Embryonic facial prominence (tissue), 1 donor: ENCODE data around the gene UBE2D2.

Experiments used
- DNase-seq: peaks from one replicate; pipeline ENCODE4 v3.0.0-alpha.2; 2016; ENCODE audit errors: extremely low spot score

The UBE2D2 gene

DNA sequence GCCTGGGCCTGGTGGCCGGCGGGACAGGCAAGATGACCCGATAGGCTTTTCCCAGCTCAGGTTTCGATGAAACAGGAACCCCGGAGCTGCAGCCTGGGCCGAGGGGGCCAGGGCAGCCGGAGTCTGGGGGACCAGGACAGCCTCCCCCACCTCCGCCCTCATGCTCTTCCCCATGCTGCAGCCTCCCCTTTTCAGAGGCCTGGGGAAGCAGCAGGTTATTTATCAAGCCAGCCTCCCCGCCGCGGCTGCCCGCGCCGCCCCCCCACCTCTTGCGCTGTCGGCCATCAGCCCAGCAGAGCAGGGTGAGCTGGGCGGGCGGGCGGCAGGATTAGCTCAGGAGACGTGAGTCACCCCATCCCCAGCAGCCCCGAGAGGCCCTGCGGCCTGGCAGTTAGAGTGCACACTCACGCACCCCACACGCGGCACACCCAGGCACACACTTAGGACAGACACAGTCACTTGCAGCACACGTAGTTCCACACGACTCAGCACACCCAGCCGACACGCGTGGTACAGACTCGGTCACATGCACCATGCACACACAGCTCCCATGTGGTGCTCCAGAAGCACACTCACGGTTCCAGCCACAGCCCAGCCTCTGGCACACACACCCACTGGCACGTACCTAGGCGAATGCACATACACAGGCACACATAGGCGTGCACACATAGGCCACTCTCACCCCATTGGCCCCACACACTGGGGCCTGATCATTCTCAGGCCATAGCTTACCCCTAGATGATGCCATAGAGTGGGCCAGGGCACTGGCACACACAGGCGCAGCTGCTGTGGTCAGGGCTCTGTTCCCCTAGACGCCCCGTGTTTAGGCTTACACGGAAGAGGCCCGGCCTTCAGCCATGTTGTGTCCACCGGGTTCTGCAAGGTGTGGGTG is 100.0 kb downstream of the UBE2D2 start:
- no peak for DNase-seq

DNA sequence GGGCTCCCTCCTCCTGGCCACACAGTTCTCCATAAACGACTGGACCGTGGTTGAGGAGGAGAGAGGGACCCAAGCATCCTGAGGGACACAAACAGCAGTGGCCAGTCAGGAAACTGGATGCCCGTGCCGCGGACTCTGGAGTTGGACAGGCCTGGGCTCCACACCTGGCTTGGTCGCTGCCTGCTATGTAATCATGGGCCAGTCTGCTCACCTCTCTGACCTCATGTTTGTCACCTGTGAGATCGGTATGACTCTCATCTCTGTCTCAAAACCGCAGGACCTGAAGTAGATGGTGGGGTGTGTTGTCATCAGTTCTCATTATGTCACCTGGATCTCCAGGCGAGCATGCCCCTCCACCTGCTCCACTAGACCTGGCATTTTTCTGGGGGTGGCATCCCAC is 101.5 kb downstream of the UBE2D2 start:
- DNase-seq: no peak

DNA sequence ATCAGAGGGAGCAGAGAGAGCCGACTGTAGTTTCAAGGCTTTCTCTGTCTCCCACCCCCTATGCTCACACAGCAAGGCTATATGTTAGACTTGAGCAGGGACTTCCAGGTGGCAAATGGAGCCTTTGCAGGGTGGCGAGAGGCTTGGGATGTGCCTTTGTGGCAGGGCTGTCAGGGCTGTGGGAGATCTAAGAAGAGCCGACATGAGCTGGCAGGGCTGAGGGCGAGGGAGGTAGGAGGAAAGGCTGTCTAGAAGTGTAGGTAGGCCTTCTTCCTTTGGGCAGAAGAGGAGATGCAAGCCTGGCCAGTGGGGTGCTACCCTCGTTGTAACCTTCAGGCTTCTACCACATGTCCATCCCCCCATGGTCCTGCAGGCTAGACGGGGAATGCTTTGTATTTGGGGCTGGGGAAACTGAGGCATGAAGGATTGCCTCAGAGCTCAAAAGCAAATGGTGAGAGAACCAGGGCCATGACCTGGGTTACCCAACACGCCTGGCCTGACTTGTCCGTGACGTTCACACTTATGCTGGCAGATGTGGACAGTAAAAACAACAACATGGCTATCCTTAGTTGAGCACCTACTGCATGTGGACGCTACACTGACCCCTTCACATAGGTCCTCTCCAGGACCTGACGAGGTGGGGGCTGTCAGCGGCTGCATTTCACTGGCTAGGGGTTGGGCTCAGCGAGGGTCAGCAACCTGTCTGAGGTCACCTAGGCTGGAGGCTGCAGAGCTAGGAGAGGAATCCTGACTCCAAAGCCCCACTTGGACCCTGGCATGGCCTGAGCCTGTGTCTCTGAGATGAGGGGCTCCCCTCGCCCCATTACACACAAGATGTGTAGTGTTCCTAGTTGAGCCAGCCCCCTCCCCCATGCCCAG is 102.3 kb downstream of the UBE2D2 start:
- DNase-seq: no peak

DNA sequence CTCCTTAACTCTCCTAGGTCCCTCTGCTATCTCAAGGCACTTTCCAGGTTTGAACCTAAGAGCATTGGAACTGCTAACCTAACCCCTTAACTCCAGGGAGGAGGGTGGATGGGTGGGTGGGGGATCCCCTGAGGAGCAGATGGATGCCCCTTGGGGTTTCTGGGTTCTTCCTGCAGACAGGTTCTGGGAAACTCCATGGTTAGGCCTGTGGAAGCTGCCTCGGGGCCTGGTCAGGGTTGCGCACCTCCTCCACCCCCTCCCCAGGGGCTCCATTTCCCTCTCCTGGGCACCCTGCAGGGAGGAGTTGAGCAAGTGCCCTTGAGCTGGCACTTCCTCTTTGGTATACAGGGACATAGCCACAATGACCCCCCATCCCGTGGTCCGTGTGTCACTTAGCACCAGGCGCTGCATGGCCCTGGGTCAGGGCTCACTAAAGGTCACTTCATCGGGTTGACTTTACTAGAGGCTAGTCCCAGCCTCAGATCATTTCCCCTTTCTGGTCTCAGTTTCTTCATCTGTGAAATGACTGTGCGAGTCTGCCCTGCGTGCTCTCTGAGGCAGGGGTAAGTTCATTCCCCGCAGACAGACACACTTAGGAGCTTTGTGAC is 103.1 kb downstream of the UBE2D2 start:
- no peak for DNase-seq

DNA sequence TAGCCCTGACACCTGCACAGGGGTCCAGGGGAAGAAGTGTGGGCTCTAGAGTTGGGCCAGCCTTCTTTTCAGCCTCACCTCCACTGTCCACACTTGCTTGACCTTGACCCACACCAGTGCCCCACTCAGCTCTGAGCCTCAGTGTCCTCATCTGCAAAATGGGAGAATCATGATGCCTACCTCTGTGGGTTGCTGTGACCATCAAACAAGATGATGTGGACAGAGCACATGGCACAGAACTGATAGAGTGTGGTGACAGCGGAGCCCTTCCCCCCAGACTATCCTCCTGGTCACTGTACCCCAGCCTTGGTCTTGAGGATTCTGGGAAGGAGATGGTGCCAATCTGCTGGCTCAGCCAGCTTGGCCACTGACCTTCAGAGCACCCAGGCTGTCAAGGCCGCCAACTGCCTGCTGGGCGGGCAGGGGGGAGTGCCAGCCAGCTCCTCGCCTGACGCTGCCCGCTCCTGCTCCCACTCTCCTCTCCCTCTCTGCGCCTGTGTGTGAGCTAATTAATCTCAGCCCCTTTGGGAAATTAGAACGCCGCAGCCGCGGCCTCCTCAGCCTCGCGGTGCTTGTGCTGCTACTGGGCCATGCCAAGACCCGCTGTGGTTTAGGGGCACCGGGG is 103.7 kb downstream of the UBE2D2 start:
- DNase-seq: no peak

DNA sequence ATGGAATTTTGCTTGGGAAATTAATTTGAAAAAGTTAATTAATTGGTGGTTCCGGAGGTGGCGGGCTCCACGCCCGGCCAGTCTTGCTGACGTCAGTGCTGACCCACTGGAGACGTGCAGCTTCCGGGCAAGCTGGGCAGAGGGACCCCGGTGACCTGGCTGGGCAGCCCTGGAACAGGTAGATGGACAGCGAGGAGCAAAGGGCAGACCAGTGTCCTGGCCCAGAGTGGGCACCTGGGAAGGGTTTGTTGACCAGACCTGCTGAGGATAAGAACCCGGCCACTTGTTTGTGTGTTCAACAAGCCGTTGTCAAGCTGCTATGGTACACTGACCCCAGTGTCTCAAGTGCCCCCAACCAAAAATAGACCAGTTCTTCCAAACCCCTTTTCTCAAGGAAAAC is 104.5 kb downstream of the UBE2D2 start:
- DNase-seq: no peak

DNA sequence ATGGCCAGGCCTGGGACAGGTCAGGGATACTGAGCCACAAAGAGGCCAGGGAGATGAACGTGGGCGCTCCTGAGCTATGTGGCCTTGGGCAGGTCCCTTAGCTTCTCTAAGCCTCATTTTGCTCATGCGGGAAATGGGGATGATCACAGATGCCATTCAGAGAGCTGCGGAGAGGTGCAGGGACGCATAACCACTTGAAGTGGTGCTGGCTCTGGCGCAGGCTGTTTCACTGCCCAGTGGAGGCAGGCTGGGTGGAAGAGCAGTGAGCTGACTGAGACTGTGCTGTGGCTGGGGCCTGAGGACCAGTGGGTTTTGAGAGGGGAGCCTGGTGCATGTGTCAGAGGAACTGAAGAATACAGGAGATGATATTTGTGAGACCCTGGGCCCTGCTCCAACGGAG is 105.4 kb downstream of the UBE2D2 start:
- no peak for DNase-seq

DNA sequence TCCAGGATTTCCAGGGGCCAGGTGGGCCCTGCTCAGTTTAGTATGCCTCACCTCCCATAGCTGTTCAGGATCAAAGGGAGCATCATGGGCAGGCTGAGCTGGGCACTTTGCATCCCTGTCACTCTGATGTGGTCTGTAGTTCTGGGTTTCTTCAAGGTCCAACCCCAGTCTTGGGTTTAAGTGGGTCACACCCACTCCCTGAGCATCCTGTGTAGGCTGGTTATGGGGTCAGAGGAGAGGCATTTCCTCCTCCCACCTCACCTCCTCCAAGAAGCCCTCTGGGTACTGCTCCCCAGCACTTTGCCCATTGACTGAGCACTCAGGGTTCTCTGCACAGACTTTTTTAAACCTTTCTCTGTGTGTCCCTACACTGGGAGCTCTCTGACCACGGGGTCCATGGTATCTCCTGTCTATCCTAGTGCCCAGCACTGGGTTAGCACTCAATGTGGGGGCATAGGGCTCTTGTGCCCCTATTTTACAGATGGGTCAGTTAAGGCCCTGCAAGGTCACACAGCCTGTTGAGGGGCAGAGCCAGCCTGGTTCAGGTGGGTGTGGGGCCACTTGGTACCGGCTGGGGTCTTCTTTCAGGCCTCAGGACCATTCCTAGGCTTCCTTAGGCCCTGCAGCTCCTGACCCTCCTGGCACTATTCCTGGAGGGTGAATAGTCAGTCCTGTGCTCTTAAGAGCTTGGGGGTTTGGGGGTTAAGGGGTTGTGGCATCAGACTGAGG is 106.0 kb downstream of the UBE2D2 start:
- DNase-seq: no peak

DNA sequence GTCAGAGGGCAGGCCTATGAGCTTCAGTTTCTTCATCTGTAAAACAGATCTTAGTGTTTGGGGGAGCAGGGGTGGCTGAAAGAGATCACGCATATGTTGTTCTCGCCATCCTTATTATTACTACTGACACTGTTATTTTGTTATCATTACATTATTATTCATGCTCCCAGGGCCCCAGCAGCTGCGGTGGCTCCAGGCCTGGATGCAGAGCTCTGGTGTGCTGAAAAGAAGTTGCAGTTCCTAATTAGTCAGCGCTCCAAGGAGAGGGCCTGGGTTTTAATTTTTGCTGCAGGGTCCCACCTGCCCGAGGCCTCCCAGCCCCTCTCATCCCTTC is 106.6 kb downstream of the UBE2D2 start:
- no peak for DNase-seq

DNA sequence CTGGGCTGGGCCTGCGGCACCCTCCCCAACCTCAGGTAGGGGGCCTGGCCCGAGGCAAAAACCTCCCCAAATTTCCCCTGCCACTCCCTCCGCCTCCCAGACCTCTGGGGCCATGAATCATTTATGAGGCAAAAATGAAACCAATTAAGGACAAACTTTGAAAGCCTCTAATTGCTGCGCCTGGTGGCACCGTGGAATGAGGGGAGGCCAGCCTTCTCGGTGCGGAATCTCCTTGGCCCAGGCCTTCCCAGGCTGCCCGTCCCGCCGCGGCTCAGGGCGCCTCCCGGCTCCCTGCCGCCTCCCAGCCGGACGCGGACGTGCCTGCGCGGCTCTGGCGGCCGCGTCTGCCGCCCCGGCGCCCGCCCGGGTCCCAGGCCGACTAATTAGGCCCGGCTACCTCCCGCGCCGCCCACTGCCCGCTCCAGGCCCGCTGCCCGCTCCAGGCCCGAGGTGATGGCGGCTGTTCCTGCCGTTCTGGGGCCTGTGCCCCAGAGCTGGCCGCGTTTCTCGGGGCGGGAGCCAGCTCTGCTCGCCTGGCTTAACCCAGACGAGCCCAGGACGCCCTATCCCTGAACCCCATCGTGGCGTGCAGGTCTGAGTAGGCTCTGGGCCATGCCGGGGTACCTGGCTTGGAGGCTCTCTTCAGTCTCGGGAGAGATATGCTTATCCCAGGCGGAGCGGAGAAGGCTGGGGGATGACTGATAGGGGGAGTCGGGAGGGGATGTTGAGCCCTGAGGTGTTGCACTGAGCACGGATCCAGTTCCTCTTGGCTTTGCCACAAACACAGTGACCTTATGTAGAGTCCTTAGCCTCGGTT is 107.1 kb downstream of the UBE2D2 start:
- no peak for DNase-seq

DNA sequence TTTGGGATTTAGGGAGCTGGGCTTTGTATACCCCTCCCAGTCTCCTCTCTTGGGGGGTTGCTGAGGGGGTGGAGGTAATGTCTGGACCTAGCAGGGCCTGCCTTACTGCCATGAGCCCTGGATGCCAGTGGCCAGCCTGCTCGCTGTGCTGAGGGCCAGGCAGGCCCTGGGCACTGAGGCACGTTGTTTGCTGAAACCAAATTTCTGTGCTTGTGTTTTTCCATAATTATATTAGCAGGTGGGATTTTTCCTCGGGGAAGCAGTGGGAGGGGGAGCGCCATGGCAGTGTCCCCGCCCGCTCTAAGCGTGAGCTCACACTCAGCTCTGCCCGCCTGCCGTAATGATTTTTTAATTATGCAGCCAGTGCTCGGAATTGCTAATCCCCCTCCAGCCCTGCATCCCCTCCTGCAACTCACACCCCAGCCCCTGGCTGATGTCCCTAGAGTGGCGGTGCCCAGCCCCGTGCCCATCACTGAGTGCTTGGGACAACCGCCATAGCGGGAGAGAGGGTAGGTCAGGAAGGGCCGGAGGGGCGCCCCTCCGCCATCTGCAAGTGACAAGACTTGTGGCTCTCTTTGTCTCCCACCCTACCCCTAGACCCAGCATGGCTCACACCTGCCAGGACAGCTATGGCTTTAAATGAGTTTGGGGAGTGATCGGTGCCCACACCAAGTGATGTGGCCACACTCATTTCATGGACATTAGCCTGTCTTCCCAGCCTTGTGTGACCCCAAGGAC is 108.0 kb downstream of the UBE2D2 start:
- no peak for DNase-seq

DNA sequence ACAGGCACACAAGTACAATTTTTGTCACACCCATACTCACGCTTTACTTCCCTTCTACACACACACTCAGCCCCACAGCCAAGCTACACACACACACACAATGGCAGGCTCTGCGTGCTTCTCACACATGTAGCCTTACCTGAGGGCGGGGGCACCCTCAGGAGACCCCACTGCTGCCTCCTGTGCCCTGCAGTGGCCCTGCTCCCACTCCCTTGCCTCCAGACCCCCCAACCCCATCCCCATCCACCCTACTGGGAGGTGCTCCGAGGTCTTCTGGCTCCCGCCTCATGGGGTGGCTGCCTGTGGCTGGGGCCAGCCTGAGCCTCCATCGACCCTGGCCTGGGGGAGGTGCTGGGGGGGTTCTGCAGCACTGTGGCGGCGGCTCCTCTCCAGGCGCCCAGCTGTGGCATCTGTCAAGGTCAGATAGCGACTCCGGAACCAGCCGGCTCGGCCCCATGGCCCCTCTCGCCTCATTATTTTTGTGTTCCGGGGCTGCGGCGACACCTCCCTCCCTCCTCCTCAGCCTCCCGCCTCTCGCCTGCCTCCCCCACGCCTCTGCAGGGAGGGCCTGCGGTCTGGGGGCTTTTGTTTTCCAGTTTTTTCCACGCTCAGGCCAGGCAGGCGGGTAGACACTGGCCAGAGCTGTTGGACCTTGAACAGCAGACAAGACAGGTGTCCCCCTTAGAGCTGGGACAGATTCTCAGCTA is 108.7 kb downstream of the UBE2D2 start:
- DNase-seq: no peak

DNA sequence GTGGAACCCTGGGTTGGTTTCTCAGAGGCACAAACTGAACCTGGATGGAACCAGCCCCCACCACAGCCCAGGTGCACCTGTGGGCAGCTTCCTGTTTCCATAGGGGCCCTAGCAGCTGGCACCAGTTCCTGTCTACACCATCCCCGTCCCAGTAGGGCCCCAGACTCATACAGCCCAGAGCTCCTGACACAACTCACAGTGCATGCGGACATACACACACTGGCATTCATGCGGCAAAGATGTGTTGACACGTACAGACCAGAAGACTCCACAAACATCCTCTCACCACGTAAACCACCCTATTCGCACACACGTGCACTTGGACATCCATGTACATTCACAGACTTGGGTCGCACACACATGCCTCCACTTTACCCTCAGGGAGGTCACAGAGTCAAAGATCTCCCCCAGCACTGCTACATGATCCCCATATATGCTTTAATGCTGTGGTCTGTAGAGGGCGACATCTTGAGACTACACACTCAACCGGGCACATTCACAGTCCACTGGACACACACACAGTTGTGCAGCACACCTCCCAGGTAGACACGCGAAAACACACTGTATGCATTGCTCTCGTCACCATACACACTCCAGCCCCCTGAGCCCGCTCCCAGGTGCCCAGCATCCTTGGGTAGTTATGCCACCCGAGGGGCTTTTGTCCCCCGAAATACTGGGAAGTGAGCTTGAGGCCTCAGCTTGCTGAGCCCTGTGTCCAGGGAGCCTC is 109.4 kb downstream of the UBE2D2 start:
- DNase-seq: no peak

DNA sequence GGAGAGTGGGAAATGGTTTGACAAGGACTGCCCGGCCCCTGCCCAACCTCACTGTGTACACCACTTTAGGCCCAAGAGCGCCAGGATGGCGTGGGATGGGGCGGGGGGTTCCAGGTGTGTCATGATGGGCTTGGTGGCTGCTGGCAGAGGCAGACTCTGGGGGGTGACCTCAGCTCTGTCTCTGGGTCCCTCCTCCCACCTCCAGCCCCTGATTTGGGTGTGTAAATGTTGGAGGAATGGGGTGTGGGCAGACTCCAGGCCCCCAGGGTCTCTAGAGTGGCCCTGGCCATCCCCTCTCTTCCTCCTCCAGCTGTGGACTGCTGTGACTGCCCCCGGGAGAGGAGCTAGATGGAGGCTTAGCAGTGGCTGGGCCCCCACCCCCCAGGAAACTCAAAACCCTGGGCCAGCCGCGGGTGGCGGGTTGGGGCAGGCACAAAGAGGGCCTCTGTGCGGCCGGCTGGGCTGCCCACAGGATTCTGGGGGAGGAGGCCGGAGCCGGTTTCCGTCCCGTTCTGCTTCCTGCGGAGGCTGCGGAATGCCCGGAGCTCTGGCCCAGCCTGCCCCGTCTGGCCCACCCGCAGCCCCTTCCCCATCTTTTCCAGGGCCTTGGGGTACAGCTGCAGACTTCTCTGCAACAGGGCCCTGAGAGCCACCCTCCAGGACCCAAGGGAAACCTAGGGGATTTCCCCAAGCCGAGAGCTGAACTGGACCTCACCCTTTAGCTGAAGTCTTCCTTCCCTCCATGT is 110.1 kb downstream of the UBE2D2 start:
- no peak for DNase-seq

DNA sequence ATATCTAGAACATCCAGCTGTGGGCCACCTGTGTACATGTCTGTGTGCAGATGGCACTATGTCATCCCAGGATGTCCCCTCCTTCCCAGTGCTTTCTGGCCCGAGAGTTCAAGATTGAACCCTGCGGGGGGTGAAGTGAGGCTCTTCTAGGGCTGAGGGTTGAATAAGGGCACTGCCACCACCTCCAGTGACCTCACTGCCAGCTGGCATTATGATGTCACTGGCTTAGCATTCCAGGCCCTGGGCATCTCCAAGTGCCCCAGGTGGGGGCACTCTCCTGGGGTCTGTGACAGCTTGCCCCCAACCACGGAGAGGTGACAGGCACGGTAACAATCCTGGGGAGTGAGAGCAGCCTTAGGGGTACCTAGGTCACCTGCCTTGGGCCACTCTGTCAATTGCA is 114.1 kb downstream of the UBE2D2 start:
- no peak for DNase-seq

DNA sequence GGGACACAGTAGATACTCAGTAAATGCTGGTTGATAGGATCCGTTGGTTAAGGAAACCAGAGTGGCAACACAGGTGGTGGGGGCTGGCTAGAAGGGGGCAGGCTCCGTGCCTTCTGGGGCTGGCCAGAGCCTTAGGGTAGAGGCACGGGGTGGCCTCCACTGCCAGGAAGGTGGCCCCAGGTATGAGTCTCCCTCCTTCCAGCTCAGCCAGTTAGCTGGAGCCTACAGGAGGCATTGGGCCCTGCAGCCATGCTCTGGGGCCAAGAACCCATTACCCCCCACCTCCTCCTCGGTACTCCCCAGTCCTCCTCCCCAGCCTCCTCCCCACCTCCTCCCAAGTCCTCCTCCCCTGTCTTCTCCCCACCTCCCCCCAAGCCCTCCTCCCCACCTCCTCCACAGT is 114.7 kb downstream of the UBE2D2 start:
- DNase-seq: no peak

DNA sequence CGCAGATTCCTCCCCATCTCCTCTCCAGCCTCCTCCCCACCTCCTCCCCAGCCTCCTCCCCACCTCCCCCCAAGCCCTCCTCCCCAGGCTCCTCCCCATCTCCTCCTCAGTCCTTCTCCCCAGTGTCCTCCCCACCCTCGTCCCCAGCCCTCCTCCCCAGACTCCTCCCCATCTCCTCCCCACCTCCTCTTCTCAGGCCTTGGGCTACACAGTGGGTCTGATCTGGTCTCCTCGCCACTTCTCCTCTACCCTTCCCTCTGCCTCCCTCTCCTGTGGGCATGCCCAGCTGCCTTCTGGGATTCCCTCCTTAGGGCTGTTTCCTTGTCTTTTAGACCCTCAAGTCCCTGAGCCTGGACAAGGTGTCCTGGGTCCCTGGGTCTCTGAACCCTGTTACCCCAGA is 115.3 kb downstream of the UBE2D2 start:
- no peak for DNase-seq
